Chondrocyte (in vitro differentiated cells): ENCODE results near the gene LIG3. TPM values are rescaled to one million over a fixed set of nuclear protein-coding genes. Genes with fewer than 3 reads are reported as not detected.
"Not testable (repeated sequence)": the region's sequence is repeated elsewhere in the genome, so short reads cannot be mapped to it uniquely, and the experiment has no call there.

Experiments used
- DNase-seq: peaks from one replicate; pipeline ENCODE4 v3.0.0; 2021; ENCODE audit warnings: mixed read lengths, low spot score
- H3K27ac Mint-ChIP-seq: one replicate; pipeline ENCODE4 v1.8.0; 2021; ENCODE audit warnings: mild to moderate bottlenecking, moderate library complexity, mixed read lengths; ENCODE audit not compliant: unreplicated experiment
- H3K27me3 Mint-ChIP-seq: 2 replicates; pipeline ENCODE4 v1.8.0; 2021; ENCODE audit warnings: low read depth, mixed read lengths
- H3K36me3 Mint-ChIP-seq: 2 replicates; pipeline ENCODE4 v1.8.0; 2021; ENCODE audit warnings: low read depth, mixed read lengths
- H3K4me1 Mint-ChIP-seq: 2 replicates; pipeline ENCODE4 v1.8.0; 2021; ENCODE audit warnings: low read depth, mild to moderate bottlenecking, mixed read lengths
- H3K4me3 Mint-ChIP-seq: one replicate; pipeline ENCODE4 v1.8.0; 2021; ENCODE audit warnings: mild to moderate bottlenecking, moderate library complexity, mixed read lengths; ENCODE audit not compliant: unreplicated experiment
- H3K9me3 Mint-ChIP-seq: 2 replicates; pipeline ENCODE4 v1.8.0; 2021; ENCODE audit warnings: low read depth, mixed read lengths
- CTCF ChIP-seq: fragments of 200-600 bp; sonication (generic); IDR thresholded peaks from 2 replicates; pipeline ENCODE4 v1.5.0; 2021; ENCODE audit warnings: antibody characterized with exemption, mild to moderate bottlenecking, moderate library complexity
- long read RNA-seq: library from polyadenylated mRNA; stranded (forward); transcript quantifications from one replicate; pipeline ENCODE4 v2.0.0, GENCODE V29; 2021
- total RNA-seq: library from RNA; stranded (reverse); gene quantifications from 3 replicates; pipeline ENCODE4 v1.2.1, GENCODE V29; 2021

The LIG3 gene
- 26.0 to 40.4 TPM (median 28.8 TPM) in 3 replicates for total RNA-seq
- long read RNA-seq, full-length matches to known transcripts, result 18 of 23 reads
- long read RNA-seq, partial matches to known transcripts, result 0 of 23 reads
- long read RNA-seq, other reads (novel, unspliced or antisense), result 5 of 23 reads

- Mint-ChIP-seq H3K36me3 (peaks cover 7% of the 10 kb centered on the region), H3K4me3 (peak within 1 kb of the TSS; percentile 92), H3K9me3 (no peaks in the 10 kb centered on the region), H3K4me1 (peaks cover 30% of the 10 kb centered on the region), H3K27ac (peak within 1 kb of the TSS; percentile 99), H3K27me3 (no peaks in the 10 kb centered on the region)
- TF ChIP-seq CTCF, result no peak
- DNase-seq, result peak; percentile 96
Observed at GRCh38 chr17:34980353-34980680, at the start of gene LIG3. TSS of gene LIG3 (plus strand) at chr17:34980512. CDS start at chr17:34983006, 2,494 bp downstream.

GRCh38 chr17:34950780-34951179, 29.5 kb upstream of the LIG3 start:
- DNase-seq, H3K9me3 Mint-ChIP-seq: not testable (repeated sequence)

GRCh38 chr17:34958438-34958837, 21.9 kb upstream of the LIG3 start:
- peaks cover 21% of the 10 kb centered on the region for H3K4me1 Mint-ChIP-seq

More at GRCh38 chr17:34950780-34951179, 29.5 kb upstream of the LIG3 start:
- not testable (repeated sequence) for H3K27ac Mint-ChIP-seq, H3K36me3 Mint-ChIP-seq, H3K4me3 Mint-ChIP-seq, H3K4me1 Mint-ChIP-seq
- H3K27me3 Mint-ChIP-seq, result peaks cover 13% of the 10 kb centered on the region

GRCh38 chr17:34961093-34961911, 19.0 kb upstream of the LIG3 start, which contains the start of the genes CCT6B and ZNF830:
TSS of gene CCT6B (minus strand) at chr17:34961460. CDS start at chr17:34961393, 67 bp downstream.
TSS of gene ZNF830 (plus strand) at chr17:34961540. CDS start at chr17:34961567, 27 bp downstream.
- peak; percentile 95 for DNase-seq
- TF ChIP-seq CTCF, result peak; percentile 2
- Mint-ChIP-seq H3K9me3 (no peaks in the 10 kb centered on the region), H3K27ac (peak within 1 kb of the TSS; percentile 100), H3K4me1 (peaks cover 24% of the 10 kb centered on the region), H3K36me3 (peaks cover 10% of the 10 kb centered on the region), H3K4me3 (peak within 1 kb of the TSS; percentile 96), H3K27me3 (no peaks in the 10 kb centered on the region)

More at GRCh38 chr17:34958438-34958837, 21.9 kb upstream of the LIG3 start:
- no peak overlapping the region for H3K4me3 Mint-ChIP-seq
- H3K27me3 Mint-ChIP-seq, result peaks cover 5% of the 10 kb centered on the region
- no peaks in the 10 kb centered on the region for H3K9me3 Mint-ChIP-seq
- DNase-seq, result no peak
- H3K27ac Mint-ChIP-seq, result no peak overlapping the region
- TF ChIP-seq CTCF, result no peak
- H3K36me3 Mint-ChIP-seq, result peaks cover 6% of the 10 kb centered on the region

- peaks cover 2% of the 10 kb centered on the region for H3K4me1 Mint-ChIP-seq
- TF ChIP-seq CTCF, result no peak
- no peaks in the 10 kb centered on the region for H3K27me3 Mint-ChIP-seq
- H3K27ac Mint-ChIP-seq, result no peak overlapping the region
- DNase-seq, result no peak
- no peak overlapping the region for H3K4me3 Mint-ChIP-seq
- H3K36me3 Mint-ChIP-seq, result peaks cover 2% of the 10 kb centered on the region
- H3K9me3 Mint-ChIP-seq, result no peaks in the 10 kb centered on the region
Observed at GRCh38 chr17:34974179-34974578, 6.1 kb upstream of the LIG3 start.
